GM19468 (cell line): ENCODE data around the gene ADCK1.
"Not testable (repeated sequence)": the region's sequence is repeated elsewhere in the genome, so short reads cannot be mapped to it uniquely, and the experiment has no call there.

ENCODE experiments used
- ATAC-seq: cut with Tn5 transposase; IDR thresholded peaks from one replicate; pipeline ENCODE4 v1.9.1; 2021; ENCODE audit warnings: mild to moderate bottlenecking, moderate library complexity, moderate number of reproducible peaks; ENCODE audit not compliant: unreplicated experiment; ENCODE audit errors: extremely low read depth

ADCK1 gene

DNA sequence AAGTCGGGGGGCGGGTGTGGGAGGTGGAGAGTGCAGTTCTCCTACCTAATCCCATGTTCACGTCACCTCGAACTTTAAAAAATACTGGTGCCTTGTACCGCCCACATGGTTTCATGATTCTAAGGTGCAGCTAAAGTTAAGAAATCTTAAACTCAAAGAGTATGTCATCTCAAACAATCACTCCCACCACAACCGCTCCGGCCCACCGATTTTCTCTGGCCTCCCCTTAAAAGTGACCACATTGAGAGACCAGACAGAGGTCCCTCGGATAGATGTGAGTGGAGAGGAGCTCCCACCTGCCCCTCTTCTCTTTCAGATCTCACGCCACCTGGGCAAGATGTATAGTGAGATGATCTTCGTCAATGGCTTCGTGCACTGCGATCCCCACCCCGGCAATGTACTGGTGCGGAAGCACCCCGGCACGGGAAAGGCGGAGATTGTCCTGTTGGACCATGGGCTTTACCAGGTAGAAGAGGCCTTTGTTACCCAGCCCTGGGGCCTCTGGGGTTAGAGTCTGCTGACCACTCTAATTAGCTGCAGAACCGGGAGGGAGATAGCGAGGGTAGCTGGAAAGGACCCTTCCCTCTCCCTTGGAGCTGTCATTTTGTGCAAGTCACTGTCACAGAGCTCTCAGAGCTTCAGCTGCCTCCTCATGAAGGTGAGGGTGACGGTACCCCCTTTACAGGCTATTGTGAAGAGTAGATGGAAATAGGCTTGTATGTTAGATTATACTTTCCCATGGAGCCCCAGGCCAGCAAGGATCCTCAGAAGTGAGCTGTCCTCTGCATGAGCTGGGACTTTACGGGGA, 124.4 kb downstream of the ADCK1 start:
- ATAC-seq, result no peak

DNA sequence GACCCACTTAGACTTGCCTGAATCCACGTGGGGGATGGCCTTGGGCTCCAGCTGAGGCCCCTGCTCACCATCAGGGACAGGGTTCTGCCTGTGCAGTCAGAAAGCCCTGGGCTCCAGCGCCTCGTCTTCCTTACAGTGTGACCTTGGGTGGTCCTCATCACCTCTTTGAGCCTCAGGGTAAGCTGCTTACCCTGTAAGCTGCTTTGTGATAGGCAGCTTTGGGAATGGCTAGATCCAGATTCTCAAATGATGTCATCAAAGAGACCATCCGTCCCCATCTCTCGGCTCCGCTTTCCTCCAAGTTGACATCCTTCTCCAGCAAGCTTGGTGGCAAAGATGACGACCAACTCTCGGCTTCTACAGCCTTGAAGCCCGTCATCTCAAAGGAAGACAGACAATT, 127.0 kb downstream of the ADCK1 start:
- no peak for ATAC-seq

DNA sequence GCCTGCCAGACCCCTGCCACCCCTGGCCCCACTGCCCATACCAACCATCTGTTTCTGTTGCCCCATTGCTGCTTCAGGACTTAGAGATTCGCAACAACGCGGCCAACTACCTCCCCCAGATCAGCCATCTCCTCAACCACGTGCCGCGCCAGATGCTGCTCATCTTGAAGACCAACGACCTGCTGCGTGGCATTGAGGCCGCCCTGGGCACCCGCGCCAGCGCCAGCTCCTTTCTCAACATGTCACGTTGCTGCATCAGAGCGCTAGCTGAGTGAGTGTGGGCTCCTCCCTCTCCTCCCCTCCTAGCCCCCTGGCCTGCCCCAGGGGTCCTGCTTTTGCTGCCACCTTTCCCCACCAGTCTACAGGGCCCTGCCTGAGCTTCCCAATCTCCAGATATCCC, 131.5 kb downstream of the ADCK1 start:
- ATAC-seq, result no peak

DNA sequence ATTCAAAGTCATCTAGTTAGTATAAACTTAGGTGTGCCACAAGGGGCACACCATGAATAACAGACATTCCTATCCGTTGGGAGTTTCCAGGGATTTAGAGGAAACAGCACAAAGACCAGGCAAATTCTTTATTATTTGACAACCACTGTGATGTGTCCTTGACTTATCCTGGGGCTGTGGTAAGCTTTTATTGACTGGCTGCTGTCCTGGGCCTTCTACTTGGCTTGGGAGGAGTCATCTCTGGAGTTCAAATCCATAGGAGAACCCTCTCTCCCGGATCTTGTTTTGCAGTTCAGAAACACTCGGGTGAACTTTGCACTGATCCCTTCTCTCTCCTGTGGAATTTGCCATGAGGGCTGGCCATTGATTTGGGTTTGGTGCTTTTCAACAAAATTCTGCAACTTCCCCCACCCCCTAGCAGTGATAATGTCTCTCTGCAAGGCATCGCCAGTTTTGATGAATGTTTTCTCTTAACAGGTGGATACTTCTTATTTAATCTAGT, 136.3 kb downstream of the ADCK1 start:
- no peak for ATAC-seq

DNA sequence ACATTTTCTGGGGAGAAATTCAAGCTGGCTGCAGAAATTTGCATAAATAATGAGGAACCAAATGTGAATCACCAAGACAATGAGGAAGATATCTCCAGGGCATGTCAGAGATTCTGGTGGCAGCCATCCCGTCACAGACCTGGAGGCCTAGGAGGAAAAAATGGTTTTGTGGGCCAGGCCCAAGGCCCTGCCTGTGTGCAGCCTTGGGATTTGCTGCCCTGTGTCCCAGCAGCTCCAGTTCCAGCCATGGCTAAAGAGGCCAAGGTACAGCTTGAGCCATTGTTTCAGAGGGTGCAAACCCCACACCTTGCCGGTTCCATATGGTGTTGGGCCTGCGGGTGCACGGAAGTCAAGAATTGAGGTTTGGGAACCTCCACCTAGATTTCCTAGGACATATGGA, 147.5 kb downstream of the ADCK1 start:
- ATAC-seq, result no peak

DNA sequence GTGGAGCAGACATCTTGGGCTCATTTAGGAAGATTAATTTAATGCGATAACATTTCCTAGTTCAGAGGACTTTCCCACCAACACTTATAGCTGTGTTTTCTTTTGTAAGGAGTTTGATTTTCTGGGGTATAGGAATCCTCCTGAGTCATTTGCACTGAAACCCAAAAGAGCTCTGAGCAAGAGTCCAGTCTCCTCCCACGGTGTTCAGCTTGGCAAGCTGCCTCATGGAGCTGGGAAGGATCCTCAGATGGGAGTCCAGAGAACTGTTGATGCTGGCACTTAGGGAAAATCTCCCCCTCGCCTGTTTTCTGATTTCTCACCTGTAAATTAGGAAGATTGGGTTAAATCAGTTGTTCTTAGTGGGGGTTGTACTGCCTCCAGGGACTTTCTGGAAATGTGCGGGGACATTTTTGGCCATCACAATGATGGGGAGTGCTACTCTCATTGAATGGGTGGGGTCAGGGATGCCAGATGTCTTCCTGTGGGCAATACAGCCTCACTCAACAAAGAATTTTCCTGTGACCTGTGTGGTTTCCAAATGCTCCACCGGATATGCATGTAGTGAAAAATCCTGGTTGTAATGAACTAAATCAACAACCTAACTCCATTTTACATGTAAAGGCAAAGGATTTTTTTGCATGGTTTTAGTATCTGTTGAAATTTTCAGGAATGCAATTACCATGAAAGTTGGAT, 150.6 kb downstream of the ADCK1 start:
- no peak for ATAC-seq

DNA sequence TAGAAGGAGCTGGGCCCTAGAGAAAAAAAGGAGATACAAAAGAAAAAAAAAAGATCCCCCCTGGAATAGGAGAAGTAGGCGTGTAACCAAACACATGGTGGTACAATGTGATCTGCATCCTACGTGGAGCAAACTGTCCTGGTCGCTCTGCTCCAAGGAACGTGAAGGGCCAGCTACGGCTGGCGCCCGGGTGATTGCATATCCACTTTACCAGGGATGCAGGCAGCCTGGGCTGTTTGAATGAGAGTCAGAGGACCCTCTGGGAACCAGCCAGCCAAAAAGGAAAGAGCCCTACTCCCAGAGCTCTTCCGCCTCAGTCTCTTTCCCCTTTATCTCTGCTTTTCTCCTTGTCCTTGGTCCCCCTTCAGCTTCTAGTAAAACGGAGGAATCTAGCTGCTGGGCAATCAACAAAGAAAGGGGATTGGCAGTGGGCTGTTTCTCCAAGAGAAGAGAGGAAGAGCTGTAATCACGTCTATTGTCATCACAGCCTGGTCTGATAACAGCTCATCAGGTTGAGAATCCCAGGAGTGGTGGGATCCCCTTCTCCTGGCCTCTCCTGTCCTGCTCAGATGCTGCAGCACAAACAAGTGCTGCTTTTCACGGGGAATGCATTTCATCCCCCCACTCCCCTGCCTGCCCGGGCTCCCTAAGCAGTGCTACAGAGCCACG, 156.0 kb downstream of the ADCK1 start:
- no peak for ATAC-seq

DNA sequence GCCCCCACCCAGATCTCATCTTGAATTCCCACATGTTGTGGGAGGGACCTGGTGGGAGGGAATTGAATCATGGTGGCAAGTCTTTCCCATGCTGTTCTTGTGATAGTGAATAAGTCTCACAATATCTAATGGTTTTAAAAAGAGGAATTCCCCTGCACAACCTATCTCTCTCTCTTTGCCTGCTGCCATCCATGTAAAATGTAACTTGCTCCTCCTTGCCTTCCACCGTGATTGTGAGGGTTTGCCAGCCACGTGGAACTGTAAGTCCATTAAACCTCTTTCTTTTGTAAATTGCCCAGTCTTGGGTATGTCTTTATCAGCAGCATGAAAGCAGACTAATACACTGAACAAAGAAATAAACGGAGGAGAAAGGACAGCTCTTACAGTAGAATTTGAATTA, 159.8 kb downstream of the ADCK1 start:
- not testable (repeated sequence) for ATAC-seq

DNA sequence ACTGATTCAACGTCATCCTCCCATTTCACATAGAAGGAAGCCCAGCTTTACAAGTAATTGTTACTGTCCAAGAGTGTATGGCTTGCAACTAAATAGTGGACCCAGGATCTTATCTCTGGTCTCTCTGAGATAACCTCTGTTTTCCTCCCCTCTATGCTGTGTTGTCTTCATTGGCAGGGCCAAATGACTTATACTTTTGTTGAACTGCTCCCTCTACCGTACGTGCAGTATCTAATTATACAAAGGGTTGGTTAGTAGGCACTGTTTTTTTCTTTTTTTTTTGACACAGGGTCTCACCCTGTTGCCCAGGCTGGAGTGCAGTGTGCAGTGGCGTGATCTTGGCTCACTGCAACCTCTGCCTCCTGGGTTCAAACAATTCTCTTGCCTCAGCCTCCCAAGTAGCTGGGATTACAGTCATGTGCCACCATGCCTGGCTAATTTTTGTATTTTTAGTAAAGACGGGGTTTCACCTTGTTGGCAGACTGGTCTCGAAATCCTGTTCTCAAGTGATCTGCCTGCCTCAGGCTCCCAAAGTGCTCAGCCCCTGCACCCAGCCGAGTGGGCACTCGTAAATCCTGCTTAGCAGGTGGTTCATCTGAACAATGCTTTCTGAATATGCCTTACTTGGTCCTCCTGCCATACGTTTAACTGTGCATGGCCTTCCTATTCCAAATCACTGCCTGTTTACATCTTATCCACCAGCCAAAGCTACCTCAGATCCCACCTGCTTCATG, 162.1 kb downstream of the ADCK1 start:
- ATAC-seq, result no peak

DNA sequence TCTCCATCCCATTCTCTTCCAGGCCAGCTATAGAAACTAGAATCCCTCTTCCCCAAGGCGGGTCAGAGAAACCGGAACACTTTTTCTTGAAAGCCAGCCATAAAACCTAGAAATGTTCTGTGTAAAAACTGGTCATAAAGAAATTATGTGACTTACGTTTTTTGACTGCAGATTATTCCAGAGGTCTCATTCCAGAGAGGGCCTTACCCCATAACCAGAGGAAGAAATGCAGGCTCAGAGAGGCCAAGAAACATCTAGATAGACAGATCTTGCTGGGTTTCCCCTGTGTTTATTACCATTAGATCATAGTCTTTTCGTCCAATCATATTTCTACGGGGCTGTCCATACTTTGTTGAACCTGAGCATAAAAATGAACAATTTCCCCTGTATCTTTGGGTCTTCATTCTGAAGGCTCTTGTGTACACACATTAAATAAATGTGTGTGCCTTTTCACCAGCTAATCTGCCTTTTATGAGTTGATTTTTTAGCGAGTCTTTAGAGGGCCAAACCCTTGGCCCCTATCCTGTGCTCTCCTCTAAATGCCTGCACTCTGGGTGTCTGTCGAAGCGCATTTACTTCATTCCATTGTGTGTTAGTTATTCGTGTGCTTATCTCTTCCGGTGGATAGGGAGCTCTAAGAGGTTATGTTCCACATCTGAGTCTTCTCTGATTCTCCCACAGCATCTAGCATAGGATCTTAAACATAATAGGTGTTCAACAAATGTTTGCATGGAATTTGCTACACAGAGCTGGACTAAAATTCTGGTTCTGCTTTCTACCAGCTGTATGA, 163.0 kb downstream of the ADCK1 start:
- ATAC-seq, result no peak

DNA sequence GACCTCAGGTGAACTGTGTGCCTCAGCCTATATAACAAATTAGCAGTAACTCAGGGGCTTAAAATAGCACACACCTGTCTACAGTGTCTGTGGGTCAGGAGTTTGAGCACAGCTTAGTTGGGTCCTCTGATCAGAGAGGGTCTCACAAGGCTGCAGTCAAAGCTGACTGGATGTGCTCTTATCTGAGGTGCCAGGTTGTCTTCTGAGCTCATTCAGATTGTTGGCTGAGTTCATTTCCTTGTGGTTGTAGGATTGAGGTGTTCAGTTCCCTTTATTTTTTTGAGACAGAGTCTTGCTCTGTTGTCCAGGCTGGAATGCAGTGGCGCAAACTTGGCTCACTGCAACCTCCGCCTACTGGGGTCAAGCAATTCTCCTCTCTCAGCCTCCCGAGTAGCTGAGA, 164.7 kb downstream of the ADCK1 start:
- no peak for ATAC-seq

DNA sequence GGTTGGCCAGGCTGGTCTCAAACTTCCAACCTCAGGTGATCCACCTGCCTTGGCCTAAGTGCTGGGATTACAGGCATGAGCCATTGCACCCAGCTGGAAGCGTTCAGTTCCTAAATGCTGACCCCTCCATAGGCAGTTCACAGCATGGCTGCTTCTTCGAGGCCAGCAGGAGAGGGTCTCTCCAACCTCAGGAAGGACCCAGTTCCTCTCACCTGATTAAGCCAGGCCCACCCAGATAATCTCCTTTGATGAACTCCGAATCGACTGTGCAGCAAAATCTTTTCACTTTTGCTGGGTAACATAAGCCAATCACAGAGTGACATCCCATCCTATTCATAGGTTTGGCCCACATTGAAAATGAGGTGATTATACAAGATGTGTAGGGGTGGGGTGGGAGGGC, 165.1 kb downstream of the ADCK1 start:
- ATAC-seq, result no peak

DNA sequence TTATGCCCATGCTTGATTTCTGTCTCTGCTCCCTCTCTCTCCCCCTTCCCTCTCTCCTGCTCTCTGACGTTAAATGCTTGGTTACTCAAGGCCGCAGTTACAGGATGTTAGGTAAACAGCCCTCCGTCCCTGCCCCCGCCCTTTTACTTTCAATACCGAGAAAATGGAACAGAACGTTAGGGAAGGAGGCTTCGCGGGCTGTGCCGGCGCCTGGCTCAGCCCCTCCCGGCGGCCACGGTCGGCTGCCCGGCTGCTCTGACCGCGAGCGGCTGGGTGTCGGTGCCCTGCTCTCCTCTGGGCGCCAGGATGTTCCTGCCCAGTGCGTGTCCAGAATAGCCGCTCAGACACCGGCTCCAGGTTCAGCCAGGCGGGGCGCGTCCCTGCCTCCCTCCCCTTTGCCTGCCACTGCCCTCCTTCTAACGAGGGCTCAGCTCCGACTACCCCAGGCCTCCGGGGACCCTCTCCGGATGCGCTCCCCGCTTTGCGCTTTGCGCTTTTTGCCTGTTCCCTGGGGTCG, 166.1 kb downstream of the ADCK1 start:
- ATAC-seq, result no peak

DNA sequence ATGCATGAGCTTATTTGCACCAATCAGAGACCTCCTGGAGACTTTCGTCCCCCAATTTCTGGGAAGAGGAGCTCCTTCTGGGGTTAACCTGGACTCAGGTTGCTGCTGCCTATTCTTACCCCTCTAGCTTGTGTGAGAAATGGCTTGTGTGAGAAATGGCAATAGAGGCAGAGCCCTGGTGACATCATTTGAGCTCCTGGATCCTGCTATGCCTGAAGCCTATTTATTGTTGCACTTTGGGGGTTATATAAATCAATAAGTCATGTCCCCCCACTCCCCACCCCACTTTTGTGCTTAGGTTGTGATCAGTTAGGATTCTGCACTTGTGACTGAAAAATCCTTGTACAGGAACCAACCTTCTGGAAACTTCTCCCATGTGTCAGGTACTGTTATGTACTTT, 167.2 kb downstream of the ADCK1 start:
- ATAC-seq, result no peak

DNA sequence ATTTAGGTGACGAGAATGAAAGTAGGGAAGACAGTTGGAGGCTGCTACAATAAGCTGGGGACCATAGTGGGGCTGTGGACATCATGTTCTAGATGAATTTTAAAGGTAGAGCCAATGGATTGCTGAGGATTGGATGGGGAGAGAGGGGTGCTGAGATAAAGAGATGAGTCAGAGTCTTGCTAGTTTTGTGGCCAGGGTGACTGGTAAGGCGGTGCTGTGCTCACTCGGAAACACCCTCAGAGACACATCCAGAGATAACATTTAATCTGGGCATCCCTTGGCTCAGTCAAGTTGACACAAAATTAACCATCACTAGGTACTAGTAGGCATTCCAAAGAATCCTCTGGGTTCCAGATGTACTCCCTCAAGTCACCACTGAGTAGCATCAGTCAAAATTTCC, 170.7 kb downstream of the ADCK1 start:
- no peak for ATAC-seq

DNA sequence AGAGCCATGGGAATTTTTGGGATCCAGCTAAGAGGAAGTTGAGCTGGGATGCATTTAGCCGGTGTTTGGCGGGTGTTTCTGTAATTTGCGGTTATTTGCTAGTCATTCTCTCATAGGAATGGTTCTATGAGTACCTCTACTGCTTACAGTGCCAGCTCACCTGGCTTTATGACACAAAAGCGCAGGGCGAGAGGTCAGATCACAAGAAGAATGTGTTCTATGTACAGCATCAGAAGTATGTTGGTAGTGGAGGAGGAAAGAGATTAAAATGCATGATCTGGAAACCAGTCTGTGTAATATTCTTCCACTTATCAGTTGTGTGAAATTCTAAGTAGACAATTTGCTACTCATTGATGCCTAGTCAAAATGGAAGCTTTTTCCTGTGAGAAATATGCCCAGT, 173.3 kb downstream of the ADCK1 start:
- no peak for ATAC-seq

DNA sequence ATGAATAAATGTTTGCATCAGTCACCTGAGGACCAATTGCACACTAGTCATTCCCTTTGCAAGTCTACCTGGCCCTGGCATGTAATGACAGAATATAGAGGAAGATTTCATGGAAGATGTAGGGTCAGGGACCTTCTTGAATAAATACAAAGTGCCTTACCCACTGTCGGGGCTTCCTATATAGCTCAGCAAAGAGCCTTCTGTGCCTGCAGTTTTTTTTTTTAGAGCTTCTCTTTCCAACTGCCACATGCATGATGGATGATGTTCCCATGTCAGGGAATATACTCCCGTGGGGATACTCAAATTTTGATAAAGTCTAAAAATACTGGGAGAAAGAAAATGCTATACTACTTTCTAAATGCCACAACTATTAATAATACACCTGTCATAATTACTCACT, 176.7 kb downstream of the ADCK1 start:
- no peak for ATAC-seq

DNA sequence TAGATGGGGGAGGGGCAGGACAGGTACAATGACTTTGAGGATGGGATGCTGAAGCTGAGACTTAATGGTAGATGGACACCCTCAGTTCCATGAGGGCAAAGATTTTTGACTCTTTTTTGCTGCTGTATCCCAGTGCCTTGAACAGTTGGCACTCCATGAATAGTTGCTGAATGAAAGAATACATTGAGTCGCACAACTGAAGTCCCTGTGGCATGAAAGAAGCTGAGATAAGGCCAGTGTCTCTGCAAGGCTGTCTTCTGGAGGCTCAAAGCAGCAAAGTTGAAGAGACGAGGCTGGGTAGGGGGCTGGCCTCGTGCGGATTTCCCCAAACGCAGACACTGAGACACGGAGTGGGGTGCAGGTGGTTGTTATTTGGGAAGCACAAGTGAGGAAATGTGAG, 179.3 kb downstream of the ADCK1 start:
- ATAC-seq, result no peak

DNA sequence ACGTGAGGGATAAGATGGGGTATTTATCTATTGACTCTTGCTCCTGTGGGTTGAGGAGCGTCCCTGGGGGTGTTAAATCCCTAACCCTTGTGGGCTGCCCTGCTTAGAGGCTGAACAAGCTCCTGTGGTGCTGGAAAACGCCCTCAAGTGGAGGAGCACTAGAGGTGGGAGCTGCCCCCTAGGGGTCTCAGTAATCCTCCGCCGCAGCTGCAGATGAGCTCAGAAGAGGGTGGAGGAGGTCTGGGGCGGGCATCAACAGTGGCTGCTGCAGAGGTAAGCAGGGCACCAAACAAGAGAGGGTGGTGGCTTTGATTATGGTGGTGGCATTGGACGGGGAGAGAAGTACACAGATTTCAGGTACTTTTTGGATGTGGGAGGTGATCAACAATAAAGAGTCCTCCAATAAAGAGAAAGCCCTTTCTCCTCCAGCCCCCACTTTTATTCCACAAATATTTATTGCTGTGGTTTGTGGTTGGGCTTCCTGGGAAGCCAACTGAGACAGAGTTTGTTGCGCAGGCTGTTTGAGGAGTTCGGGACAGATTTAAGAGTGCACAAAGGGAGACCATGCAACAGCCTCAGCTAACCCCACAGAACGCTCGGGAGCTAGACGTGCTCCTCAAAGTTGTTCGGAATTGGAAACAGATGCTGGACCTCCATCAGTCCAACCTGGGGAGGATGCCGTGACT, 179.9 kb downstream of the ADCK1 start:
- ATAC-seq, result no peak
